Muscle layer of colon (tissue), 2 donors: ENCODE results near the gene TESK1.

Source experiments
- H3K27ac ChIP-seq: one replicate; pipeline ENCODE4 v1.7.0; 2013; ENCODE audit warnings: low read depth, mild to moderate bottlenecking, low read length, moderate library complexity
- H3K27me3 ChIP-seq, 2 donors: one replicate each; pipeline ENCODE4 v1.7.0; 2013; ENCODE audit warnings: low read length in 2 of 2, mild to moderate bottlenecking in 2 of 2; ENCODE audit not compliant: insufficient read depth in 2 of 2, control insufficient read depth in 1 of 2
- H3K36me3 ChIP-seq: one replicate; pipeline ENCODE4 v1.7.0; 2013; ENCODE audit warnings: mild to moderate bottlenecking, low read length; ENCODE audit not compliant: insufficient read depth
- H3K4me1 ChIP-seq: one replicate; pipeline ENCODE4 v1.7.0; 2013; ENCODE audit warnings: mild to moderate bottlenecking, low read length; ENCODE audit not compliant: insufficient read depth
- H3K4me3 ChIP-seq, 2 donors: one replicate each; pipeline ENCODE4 v1.7.0; 2013; ENCODE audit warnings: low read length in 2 of 2, low read depth in 1 of 2, mild to moderate bottlenecking in 1 of 2, moderate library complexity in 1 of 2
- H3K9ac ChIP-seq: one replicate; pipeline ENCODE4 v1.7.0; 2013; ENCODE audit warnings: low read length
- H3K9me3 ChIP-seq: one replicate; pipeline ENCODE4 v1.7.0; 2013; ENCODE audit warnings: mild to moderate bottlenecking, low read length
- donor health status: abdominal sarcoma.
- donor health status: Adenocarcinoma of cecum.

Gene TESK1

GRCh38 chr9:35604578-35605350 lies at the start of gene TESK1:
Gene TESK1, plus strand, starts transcription at chr9:35605262. Its CDS starts 358 bp downstream, at chr9:35605620.
- Histone ChIP-seq H3K9ac (peak within 1 kb of the TSS; percentile 74), H3K27me3 (no peaks in the 10 kb centered on the region), H3K4me3 (peak within 1 kb of the TSS; percentile 70 to 74), H3K4me1 (peaks cover 29% of the 10 kb centered on the region), H3K36me3 (peaks cover 30% of the 10 kb centered on the region), H3K27ac (peak within 1 kb of the TSS; percentile 93), H3K9me3 (no peaks in the 10 kb centered on the region)

- Histone ChIP-seq H3K4me3 (no peak overlapping the region), H3K9ac (no peak overlapping the region), H3K36me3 (peaks cover 51% of the 10 kb centered on the region), H3K9me3 (no peaks in the 10 kb centered on the region), H3K27me3 (no peaks in the 10 kb centered on the region), H3K4me1 (peaks cover 20% of the 10 kb centered on the region), H3K27ac (no peak overlapping the region)
These were observed 49.2 kb upstream of the TESK1 start for GRCh38 chr9:35555881-35556280.

- Histone ChIP-seq H3K9me3 (no peaks in the 10 kb centered on the region), H3K9ac (no peak overlapping the region), H3K4me1 (peaks cover 20% of the 10 kb centered on the region), H3K36me3 (peaks cover 51% of the 10 kb centered on the region), H3K4me3 (no peak overlapping the region), H3K27ac (no peak overlapping the region), H3K27me3 (no peaks in the 10 kb centered on the region)
These were observed 48.3 kb upstream of the TESK1 start for GRCh38 chr9:35556776-35557175.

- no peaks in the 10 kb centered on the region for H3K27me3 ChIP-seq
- no peaks in the 10 kb centered on the region for H3K9me3 ChIP-seq
- H3K9ac ChIP-seq = no peak overlapping the region
- peaks cover 21% of the 10 kb centered on the region for H3K4me1 ChIP-seq
- no peak overlapping the region for H3K4me3 ChIP-seq
- H3K27ac ChIP-seq = no peak overlapping the region
- H3K36me3 ChIP-seq = peaks cover 51% of the 10 kb centered on the region
These were observed 47.7 kb upstream of the TESK1 start for GRCh38 chr9:35557320-35557719.

- Histone ChIP-seq H3K27me3 (no peaks in the 10 kb centered on the region), H3K27ac (no peak overlapping the region), H3K9ac (no peak overlapping the region), H3K4me1 (peaks cover 21% of the 10 kb centered on the region), H3K36me3 (peaks cover 51% of the 10 kb centered on the region), H3K9me3 (no peaks in the 10 kb centered on the region), H3K4me3 (no peak overlapping the region)
These were observed 46.9 kb upstream of the TESK1 start for GRCh38 chr9:35558185-35558584.

GRCh38 chr9:35559792-35560530 lies 45.1 kb upstream of the TESK1 start:
- no peak overlapping the region for H3K9ac ChIP-seq
- H3K4me3 ChIP-seq = no peak overlapping the region
- H3K27me3 ChIP-seq = no peaks in the 10 kb centered on the region
- no peaks in the 10 kb centered on the region for H3K9me3 ChIP-seq
- H3K36me3 ChIP-seq = peaks cover 41% of the 10 kb centered on the region
- H3K27ac ChIP-seq = no peak overlapping the region
- H3K4me1 ChIP-seq = peaks cover 27% of the 10 kb centered on the region

- Histone ChIP-seq H3K27me3 (no peaks in the 10 kb centered on the region), H3K36me3 (peaks cover 33% of the 10 kb centered on the region), H3K9me3 (no peaks in the 10 kb centered on the region), H3K4me3 (no peak overlapping the region), H3K4me1 (peaks cover 31% of the 10 kb centered on the region), H3K27ac (no peak overlapping the region), H3K9ac (no peak overlapping the region)
These were observed 44.3 kb upstream of the TESK1 start for GRCh38 chr9:35560625-35561337.

- no peaks in the 10 kb centered on the region for H3K27me3 ChIP-seq
- H3K9me3 ChIP-seq = no peaks in the 10 kb centered on the region
- no peak overlapping the region for H3K27ac ChIP-seq
- H3K4me3 ChIP-seq = no peak overlapping the region
- peaks cover 25% of the 10 kb centered on the region for H3K36me3 ChIP-seq
- no peak overlapping the region for H3K9ac ChIP-seq
- peaks cover 31% of the 10 kb centered on the region for H3K4me1 ChIP-seq
These were observed 43.4 kb upstream of the TESK1 start for GRCh38 chr9:35561468-35562261.

GRCh38 chr9:35562895-35563780 lies 41.9 kb upstream of the TESK1 start:
- no peaks in the 10 kb centered on the region for H3K9me3 ChIP-seq
- peak overlapping the region; percentile 59 for H3K9ac ChIP-seq
- H3K4me1 ChIP-seq = peaks cover 31% of the 10 kb centered on the region
- H3K27ac ChIP-seq = peak overlapping the region; percentile 67
- H3K4me3 ChIP-seq = peak overlapping the region in 1 of 2 donors; percentile 40
- H3K36me3 ChIP-seq = peaks cover 11% of the 10 kb centered on the region
- H3K27me3 ChIP-seq = no peaks in the 10 kb centered on the region

GRCh38 chr9:35563791-35564197 lies 41.3 kb upstream of the TESK1 start:
- Histone ChIP-seq H3K9ac (peak overlapping the region; percentile 59), H3K36me3 (peaks cover 4% of the 10 kb centered on the region), H3K27me3 (no peaks in the 10 kb centered on the region), H3K9me3 (no peaks in the 10 kb centered on the region), H3K27ac (peak overlapping the region; percentile 67), H3K4me3 (peak overlapping the region in 1 of 2 donors; percentile 40), H3K4me1 (peaks cover 31% of the 10 kb centered on the region)
